ENCODE measurements around the gene BID.

The BID gene

DNA sequence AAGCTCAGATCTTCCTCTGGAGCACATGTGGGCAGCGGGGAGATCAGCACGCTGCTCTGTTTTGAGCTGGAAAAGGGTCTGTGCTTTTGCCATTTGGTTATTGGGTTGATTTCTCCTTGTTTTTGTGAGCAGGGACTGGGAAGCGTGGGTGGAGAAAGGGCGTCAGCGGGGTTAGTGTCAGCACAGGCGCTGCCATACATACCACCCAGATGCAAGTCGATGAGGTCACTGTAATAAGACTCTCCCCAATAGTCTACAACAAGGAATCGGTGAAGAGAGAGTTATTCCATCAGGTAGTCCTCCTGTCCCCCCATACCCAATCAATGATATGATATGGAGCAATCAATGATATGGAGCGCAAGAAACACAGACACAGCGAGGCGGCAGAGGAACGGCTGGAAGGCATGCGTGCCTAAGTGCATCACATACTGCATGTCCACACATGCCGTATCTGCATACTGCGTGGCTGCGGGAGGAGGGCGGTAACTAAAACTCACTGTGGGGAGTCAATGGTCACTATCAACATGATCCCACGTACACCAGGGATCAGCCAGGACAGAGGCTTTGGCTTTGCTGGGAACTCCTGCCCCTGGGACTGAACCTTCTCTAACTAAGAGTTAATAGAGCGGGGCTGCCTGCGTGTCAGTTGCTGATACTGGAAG lies 29.5 kb upstream of the BID start:
- no peak for DNase-seq (ENCODE audit: low read depth in 1 of 2, low spot score in 1 of 2)

DNA sequence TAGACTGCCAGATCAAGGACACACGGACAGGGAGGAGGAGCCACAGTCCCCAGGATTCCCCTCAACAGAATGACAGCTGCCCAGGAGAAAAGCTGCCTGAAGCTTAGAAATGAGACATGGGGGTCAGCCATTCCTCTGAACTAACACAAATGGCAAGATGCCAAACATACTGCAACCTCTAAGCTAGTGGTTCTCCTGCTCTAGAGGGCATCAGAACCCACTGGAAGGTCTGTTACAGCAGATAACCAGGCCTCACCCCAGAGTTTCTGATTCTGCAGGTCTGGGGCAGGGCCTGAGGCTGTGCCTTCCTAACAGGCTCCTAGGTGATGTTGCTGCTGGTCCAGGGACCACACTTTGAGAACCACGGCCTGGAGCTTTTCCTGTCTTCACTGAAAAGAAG lies 28.6 kb upstream of the BID start:
- DNase-seq (ENCODE audit: low read depth in 1 of 2, low spot score in 1 of 2): no peak

DNA sequence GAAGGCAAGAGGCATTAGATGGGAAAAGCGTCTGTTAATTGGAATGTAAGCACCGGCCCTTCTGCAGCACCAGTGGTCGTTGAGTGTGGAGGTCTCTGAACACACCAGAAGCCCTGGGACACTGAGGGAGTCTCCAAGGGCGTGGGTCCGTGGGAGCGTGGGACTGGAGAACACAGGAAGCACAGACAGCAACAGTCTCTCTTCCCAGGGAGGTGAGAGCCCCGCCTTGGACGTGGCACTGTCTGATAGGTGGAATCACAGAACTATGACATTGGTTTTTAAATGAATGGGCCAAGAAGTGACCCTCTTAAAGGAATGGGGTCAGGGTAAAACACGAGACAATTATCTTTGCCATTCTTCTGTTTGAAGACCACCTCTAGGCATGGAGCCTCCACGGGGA lies 28.1 kb upstream of the BID start:
- no peak for DNase-seq (ENCODE audit: low read depth in 1 of 2, low spot score in 1 of 2)

DNA sequence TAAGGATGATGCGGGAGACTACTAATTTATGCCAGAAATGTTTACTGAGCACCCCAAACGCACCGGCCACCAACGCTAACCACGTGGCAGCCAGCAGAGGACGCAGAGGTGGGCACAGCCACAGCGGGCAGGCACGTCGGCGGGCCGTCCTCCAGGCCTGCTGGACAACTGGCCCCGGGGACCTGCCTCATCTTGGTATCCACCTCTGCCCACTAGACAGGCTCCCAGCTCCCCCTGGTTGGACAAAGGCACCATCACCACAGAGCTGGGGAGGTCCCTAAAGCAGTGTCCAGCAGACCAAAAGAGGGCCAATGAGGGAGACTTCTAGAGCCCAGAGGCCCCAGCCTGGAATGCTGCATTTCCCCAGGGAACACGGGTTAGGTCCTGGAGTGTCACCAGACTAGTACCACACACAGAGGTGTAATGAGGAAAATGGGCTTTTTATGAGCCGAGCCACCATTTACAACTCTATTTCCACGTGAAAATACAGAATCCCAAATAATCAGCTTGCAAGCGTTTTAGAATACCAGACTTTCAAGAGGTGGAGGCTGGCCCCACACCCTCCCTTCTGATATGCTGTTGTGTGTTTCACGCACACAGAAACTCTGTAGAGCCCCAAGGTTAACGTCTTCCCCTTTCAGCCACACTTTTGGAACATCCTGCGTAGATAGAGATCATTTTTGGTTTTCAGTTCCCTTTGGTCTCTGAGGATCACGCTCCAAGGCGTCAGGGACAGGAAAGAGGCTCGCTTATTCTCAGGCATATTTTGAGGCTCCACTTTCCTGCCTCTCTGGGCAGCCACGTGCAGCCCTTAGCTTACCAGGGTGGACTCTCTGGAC lies 23.7 kb upstream of the BID start:
- DNase-seq (ENCODE audit: low read depth in 1 of 2, low spot score in 1 of 2): no peak

DNA sequence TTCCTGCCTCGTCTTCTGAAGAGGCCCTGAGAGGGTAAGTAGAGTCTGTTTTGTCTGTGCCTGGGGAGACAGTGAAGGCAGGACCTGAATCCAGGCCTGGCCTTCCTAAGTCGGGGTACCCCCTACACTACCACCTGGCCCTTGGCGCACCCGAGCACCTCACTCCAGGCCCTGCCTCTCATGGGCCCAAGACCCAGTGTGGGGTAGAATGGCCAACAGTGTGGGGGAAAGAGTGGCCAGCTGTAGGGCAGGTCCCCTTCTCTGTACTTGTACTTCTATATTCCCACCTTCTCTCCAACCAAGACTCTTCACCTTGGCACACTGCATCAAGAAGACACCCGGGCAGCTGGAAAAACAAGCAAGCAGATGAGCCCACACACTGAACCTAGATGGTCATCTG lies 22.4 kb upstream of the BID start:
- no peak for DNase-seq (ENCODE audit: low read depth in 1 of 2, low spot score in 1 of 2)

DNA sequence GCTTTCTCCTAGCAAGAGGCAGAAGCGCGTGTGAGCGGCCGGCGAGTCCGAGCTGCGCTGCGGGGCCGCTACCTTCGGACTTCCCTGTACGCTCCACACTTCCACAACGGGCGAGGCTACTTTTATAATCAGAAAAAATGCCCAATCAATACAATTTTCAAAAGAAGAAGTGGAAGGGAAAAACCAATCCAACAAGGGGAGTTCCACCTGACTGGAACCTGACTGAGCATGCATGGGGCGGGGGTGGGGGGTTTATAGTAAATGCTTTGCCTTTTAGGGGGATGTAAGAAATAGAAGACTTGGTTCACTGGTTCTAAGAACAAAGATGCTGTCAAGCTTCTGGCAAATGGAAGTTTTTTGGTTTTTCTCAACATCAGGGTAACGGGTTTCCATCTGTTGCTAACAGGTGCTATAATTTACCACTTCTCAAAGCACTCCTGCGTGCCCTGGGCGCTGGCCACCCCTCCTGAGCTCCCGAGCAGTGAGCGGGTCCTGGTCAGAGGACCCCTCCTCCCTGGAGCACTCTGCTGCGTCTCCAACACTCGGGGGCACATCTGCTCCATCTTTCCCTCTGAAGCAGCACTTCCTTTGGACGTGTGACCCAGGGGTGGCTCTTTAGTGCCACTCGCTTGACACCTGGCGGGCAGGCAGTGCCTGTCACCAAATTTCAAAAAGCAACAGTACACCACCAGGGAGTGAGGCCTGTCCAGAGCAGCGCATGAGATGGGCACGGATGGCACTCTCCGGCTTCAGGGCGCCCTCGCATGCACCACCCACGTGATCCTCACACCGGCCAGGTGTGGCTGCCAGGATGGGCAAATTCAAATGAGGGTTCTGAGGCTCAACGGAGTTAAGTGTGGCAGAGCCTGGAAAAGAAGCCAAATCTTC lies 21.6 kb upstream of the BID start:
- no peak for DNase-seq (ENCODE audit: low read depth in 1 of 2, low spot score in 1 of 2)

DNA sequence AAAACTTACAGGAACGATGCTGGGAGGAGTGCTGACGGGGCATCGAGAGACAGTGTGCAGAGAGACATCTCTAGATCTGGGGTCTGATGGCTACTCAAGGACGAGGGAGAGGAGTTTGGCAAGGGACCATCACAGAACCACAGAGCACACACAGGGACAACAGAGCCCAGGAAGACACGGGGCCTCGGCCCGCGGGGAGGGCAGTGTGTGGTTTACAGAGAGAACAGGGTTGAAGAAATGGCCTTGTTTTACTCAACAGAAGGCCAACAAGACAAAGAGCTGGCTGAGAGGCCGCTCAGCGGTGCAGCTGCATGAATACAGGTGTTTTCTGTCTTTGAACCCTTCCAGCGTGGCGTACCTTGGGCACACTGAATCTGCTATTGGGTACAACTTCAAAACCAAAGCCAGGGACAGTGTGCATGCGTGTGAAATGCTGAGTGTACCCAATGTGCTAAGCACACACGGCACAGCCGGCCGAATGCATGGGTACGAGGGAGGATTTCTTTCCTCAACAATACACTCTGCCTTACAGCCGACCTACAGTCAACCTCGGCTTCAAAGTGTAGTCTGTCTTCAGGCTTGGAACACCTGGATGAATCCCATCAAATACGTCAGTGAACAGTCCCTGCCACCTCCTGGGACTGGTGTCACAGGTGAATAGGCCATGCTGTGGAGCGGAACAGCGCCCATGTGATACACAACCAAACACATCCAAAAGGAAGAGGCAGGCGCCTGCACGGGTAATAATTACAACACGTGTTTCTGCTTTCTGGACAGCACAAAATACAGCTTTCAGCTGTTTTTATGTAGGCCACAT lies 20.7 kb upstream of the BID start:
- DNase-seq (ENCODE audit: low read depth in 1 of 2, low spot score in 1 of 2): no peak

DNA sequence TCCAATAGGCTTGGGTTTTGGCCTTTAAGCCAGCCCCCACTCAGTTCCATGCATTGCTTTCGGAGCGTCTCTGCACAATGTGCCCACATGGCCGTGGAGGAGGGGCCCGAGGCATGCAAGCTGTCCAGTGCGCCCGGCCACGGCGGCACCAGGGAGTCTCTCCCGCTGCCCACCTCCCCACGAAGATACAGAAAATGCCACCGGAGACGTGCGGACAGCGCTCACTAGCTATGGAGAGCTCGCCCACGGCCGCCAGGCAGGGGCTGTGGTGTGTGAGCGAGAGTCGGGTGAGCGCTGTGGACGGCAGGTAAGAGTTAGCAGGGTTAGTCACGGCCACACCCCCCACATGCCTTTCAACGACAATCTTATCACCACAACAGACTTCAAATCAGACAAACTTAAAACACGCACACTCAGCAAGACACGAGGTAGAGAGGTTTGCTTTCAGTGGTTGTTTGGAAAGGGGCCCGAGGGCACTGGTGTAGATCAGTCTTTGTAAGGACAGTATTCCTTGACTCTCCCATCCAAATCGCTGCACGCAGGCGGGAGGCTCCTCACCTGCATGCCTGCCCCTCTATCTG lies 18.7 kb upstream of the BID start:
- DNase-seq (ENCODE audit: low read depth in 1 of 2, low spot score in 1 of 2): no peak

DNA sequence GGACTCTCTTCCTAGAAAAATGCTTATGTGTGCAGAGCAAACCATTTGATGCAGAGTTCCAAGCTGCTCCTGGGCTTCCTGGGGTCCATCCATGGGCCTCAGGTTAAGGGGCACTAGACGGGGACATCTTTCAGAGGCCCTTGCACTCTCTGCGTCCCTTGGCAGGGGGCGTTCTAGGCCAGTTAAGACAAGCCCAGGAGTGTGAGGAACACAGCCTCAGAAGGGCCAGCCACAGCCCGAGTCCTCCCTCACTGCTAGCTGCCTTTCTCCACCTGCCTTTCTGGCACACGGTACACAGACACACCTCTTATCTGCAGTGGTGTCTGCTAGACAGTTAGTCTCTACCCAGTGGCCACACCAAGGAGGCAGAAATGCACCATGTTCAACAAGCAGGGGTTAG lies 18.0 kb upstream of the BID start:
- no peak for DNase-seq (ENCODE audit: low read depth in 1 of 2, low spot score in 1 of 2)

DNA sequence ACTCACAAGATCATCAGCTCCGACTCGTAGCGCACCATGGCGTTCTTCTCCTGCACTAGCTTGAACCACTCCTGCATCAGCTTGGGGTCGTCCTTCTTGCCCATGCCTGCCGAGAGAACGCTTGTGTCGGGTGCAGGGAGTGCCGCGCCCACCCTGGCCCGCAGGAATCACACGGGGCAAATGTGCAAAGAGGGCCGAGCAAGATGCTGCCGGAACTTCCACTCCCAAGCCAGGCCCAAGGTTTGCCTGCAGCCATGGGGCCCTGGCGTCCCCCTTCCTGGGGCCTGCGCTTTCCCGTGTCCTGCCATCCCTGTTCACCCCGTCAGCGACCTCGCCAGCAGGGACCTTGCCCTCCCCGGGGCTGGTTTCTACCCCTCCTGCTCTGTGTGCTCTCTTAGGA lies 16.9 kb upstream of the BID start:
- DNase-seq (ENCODE audit: low read depth in 1 of 2, low spot score in 1 of 2): no peak

DNA sequence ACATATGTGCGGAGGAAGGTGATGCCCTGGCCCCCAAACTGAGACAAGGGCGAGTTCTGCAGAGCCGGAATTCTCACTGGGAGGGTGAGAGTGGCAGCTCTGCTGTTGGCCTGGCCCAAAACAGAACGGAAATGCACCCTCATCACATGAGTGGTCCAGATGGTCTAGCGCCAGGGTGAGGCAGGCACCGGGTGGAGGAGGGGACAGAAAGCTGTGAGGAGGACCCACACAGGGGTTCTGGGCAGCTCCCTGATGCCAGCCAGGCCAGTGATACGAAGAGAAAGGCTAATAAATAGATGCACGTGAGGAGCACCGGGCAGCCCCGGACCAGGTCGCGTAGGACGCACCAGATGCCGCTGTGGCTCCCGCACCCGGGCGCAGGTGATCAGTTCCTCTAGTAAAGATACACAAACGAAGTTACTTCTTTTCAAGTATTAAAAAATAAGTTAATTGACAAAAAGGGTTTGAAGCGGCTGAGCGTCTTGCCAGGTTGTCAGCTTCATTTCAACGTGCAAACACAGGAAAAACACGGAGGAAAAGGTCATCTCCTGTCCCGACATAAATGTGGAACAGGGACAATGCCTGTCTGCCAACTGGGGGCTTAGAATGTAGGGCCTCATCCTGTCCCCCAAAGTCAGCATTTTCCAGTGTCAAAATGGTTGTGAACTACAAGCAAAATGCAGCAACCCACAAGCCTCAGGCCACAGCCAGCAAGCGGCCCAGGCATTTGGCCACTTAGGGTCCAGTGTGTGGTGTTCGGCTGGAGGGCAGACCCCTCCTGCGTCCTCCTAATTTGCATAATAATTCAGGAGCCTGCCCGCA lies 15.3 kb upstream of the BID start:
- no peak for DNase-seq (ENCODE audit: low read depth in 1 of 2, low spot score in 1 of 2)

DNA sequence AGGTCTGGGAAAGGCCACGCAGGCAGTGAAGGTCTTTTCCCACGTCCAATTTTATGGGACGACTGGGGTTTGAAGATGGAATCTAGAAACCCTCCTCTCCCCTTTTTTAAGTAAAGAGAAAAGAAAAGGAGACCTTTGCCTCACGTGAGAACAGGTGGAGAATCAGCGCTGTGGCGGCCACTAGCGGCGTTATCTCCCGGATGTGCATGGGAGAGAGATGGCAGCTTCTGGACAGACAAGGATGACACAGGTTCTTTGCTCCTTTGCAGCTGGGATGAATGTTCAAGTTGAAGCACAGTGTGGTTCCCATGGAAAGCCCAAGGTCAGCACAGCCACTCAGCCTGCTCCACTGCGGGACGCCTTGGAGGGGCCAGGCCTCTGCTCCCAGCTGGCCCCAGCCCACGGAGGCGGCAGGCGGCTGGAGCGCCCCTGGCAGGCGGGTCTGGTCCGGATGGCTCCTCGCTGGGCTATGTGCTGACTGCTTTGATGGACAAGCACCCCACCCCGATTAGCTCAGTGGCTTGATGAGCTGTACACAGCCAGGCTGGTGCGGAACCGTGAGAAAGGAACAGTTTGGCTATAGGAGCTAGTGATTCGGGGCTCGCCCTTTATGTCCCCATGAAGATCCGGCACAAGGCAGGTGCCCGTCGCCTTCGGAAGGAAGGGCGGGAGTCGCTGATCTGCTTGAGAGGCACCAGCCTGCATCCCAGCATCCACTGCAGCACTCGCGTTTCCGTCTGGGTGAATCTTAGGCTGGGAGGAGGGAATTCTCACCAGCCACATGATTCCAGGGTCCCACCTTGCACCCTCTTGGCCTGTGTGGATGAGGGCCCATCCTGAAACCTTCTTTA lies 14.5 kb upstream of the BID start:
- DNase-seq (ENCODE audit: low read depth in 1 of 2, low spot score in 1 of 2): no peak

DNA sequence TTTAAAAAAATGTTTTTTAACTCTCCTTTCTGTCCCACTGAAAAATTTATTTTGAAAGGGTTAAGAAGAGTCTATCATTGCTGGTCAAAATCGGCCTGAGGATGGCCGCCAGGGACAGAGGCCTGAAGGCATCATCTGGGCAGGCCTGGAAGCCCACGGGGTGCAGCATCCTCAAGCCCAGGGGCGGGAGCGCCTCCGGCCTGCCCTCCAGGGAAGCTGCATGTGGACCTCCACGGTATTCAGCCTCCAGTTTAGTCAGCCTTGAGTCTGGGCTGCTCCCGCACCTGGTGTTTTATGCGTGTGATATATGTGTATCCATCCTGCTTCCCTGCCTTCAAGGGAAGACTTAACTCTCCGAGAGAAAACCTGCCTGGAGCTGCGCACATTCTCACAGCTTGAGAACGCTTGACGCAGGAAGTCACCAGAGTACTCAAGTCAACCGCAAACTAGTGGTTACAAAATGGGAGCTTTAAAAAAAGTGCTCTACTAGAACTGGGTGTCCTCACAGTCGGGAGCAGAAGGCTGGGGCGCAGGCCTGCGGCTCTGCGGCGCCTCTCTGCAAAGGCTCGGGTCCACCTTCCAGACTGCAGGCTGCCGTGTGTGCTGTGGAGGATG lies 13.6 kb upstream of the BID start:
- no peak for DNase-seq (ENCODE audit: low read depth in 1 of 2, low spot score in 1 of 2)

DNA sequence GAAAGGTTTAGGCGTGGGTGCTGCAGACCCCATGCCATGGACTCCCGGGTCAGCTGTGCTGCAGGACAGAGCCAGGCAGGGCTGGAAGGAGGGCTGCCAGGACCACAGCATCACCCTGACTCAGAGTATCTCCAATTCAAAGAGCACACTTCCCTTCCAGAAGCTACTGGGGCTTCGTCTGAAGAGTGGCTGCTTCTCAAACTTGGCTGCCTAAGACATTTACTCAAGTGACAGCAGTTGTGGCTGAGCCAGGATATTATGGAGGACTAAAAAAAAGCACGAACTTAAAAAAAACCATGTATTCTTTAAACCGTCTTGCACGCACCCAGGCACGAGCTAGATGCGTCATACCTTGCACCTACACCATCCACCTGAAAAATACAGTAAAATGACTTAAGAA lies 13.0 kb upstream of the BID start:
- DNase-seq (ENCODE audit: low read depth in 1 of 2, low spot score in 1 of 2): no peak

DNA sequence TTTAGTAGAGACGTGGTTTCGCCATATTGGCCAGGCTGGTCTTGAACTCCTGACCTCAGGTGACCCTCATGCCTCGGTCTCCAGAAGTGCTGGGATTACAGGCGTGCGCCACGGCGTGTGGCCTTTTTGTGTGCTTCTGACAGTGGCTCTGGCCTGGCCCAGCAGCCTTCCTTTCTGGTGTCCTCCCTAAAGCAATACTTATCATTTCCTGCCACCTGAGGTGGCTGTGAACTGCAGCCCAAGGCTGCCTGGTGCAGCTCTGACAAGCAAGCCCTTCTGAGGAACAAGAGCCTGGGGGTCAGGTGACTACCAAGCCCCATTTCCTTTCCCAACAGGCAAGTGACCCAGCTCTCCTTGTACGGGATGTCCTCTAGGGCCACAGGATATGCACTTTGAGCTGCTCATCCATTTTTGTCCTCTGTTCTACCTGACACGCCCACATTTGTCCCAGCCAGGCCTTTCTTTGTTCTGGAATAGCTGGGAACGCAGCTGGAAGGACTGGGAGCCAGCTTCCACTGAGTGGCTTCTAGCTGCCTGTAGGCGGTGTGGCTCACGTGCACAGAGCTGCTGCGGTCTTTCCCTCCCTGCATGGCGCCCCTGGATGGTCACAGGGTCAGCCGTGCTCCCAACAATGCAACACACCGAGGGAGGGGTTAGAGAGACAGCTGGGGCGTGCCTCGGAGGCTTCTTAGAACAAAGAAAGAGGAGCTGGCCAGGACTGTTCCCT lies 12.3 kb upstream of the BID start:
- DNase-seq (ENCODE audit: low read depth in 1 of 2, low spot score in 1 of 2): no peak

DNA sequence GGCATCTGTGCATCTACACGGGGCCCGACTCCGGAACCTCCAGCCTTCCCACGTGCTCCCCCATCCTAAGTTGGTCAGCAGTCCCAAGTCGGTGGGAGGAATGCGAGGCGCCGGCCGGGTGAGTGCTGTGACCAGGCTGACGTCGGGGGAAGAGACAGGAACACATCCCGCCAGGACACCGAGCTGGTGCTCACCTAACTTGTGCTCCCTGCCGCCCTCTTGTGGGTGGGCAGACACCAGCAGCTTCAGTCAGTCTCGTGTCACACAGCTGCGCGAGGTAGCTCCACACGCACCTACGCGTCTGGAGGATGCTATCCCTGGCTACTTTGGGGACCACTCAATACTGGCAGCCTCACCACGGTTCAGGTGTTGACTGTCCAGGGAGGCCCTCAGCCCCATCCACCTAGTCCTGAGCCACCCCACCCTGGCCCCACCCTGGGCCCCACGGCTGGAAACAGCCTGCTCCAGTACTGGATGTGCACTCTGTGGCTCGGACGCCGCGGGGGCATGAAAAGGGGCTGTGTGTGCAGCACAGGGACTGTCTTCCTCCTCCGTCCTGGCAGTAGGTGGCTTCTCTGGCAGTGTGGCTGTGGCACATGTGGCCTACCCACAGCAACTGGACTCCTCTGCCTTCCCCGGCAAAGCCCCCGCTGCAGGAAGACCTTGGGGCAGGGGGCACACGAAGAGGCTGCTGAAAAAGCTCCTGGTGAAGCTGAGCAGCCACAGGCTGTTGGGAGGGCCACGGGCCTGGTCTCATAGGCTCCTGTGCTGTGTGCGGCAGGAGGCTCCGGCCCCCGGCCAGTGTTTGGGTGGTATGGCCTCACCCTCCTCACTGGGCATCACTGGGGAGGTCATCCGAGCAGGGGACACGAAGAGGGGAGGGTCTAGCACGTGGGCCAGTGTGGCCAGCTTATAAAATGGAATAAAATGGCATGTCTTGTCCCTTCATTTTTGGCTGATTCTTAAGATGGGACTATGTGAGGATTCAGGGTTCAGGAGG lies 11.2 kb upstream of the BID start:
- DNase-seq (ENCODE audit: low read depth in 1 of 2, low spot score in 1 of 2): peak; percentile 52 to 61

DNA sequence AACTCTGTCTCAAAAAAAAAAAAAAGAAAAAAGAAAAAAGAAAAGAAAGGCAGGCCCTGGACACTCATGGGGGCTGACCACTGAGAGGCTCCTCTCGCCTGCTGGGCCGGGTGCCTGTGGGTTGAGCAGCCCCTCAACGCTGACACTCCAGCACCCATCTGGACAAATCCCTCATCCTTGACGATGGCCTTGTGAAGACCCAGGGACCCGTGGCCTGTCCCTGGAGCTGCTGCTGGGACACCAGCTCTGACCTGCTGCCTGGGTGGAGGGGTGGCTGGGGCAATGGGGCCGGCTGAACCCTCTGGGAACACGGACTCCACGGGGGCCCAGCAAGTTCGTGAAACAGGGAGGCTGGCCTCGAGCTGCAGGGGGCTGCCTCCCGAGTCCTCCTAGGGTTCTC lies 10.5 kb upstream of the BID start:
- DNase-seq (ENCODE audit: low read depth in 1 of 2, low spot score in 1 of 2): no peak

Data from stimulated activated CD4-positive, alpha-beta T cell treated with anti-CD3 and anti-CD28 coated beads, Interleukin-15, amount 100 ng/mL, for 1 hour (primary cell).